HEK293T (cell line): ENCODE results near the gene TUB.

ENCODE experiments used
- BHLHE40 ChIP-seq: fragments of 450-650 bp; IDR thresholded peaks from 2 replicates; pipeline ENCODE4 v1.6.1; 2016; ENCODE audit warnings: mild to moderate bottlenecking, moderate library complexity, borderline replicate concordance
- CTBP1 ChIP-seq: fragments of 450-650 bp; IDR thresholded peaks from 2 replicates; pipeline ENCODE4 v1.6.1; 2016; ENCODE audit warnings: borderline replicate concordance
- ELF4 ChIP-seq: fragments of 450-650 bp; IDR thresholded peaks from 2 replicates; pipeline ENCODE4 v1.6.1; 2017; ENCODE audit warnings: antibody characterized with exemption
- FOXM1 ChIP-seq: fragments of 450-650 bp; IDR thresholded peaks from 2 replicates; pipeline ENCODE4 v1.6.1; 2017; ENCODE audit warnings: mild to moderate bottlenecking, borderline replicate concordance
- HDGF ChIP-seq: fragments of 450-650 bp; IDR thresholded peaks from 2 replicates; pipeline ENCODE4 v1.6.1; 2017; ENCODE audit warnings: antibody characterized with exemption, borderline replicate concordance
- NFRKB ChIP-seq: fragments of 450-650 bp; IDR thresholded peaks from 2 replicates; pipeline ENCODE4 v1.6.1; 2016; ENCODE audit warnings: mild to moderate bottlenecking, moderate library complexity
- SUZ12 ChIP-seq: fragments of 450-650 bp; IDR thresholded peaks from 2 replicates; pipeline ENCODE4 v1.6.1; 2016; ENCODE audit warnings: mild to moderate bottlenecking

DNA sequence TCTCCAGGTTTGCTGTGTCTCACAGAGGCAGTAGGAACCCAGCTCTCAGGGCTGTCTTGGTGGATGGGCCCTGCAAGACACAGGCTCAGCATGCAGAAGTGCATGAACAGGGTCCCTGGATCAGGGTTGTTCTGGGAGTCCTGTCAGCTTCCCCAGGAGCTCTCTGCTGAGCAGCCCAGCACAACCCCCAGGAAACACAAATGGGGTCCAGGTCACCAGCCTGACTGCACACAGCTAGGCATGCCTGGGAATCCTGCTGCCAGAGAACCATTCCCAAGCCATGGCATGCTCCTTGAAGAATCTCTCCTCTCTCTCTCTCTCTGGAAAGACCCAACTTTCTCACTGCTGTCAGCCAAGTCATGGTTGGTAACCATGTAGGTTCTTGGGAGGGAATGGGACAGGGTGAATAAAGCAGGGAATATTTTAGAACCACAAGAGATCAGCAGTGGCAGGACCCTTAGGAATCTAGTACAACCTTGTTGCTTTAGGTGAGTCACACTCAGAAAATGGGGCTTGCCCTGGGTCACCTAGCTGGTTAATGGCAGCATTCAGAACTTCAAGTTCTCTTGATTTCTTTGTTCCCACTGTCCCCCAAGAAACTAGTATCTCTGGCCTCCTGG is 21.4 kb downstream of the TUB start:
- TF ChIP-seq SUZ12 = no peak
- no peak for TF ChIP-seq CTBP1
- TF ChIP-seq ELF4 = no peak
- no peak for TF ChIP-seq BHLHE40
- no peak for TF ChIP-seq FOXM1
- TF ChIP-seq NFRKB = no peak
- no peak for TF ChIP-seq HDGF
